NT2/D1 (cell line): ENCODE data around the gene AMN.

Experiments used
- DNase-seq: peaks from one replicate; pipeline ENCODE4 v3.0.0-alpha.2; 2011; ENCODE audit warnings: low read depth, low spot score
- H3K27me3 ChIP-seq: 2 replicates; pipeline ENCODE4 v1.6.0; 2011; ENCODE audit warnings: mild to moderate bottlenecking; ENCODE audit not compliant: insufficient read length, insufficient read depth
- H3K36me3 ChIP-seq: 2 replicates; pipeline ENCODE4 v1.6.1; 2011; ENCODE audit warnings: mild to moderate bottlenecking, low read length, mixed read lengths; ENCODE audit not compliant: insufficient read depth, insufficient read length
- H3K4me1 ChIP-seq: 2 replicates; pipeline ENCODE4 v1.5.1; 2011; ENCODE audit not compliant: insufficient read depth, insufficient read length
- H3K4me3 ChIP-seq: 2 replicates; pipeline ENCODE4 v1.5.1; 2011; ENCODE audit warnings: low read depth; ENCODE audit not compliant: insufficient read length
- H3K9ac ChIP-seq: 2 replicates; pipeline ENCODE4 v1.6.0; 2011; ENCODE audit warnings: low read depth; ENCODE audit not compliant: insufficient read length
- H3K9me3 ChIP-seq: 2 replicates; pipeline ENCODE4 v1.5.1; 2011; ENCODE audit warnings: mild to moderate bottlenecking, low read length; ENCODE audit not compliant: insufficient read depth
- SUZ12 ChIP-seq: IDR thresholded peaks from 2 replicates; pipeline ENCODE4 v1.6.1; 2011; ENCODE audit not compliant: insufficient read length, insufficient read depth; ENCODE audit errors: extremely low read depth
- YY1 ChIP-seq: IDR thresholded peaks from 2 replicates; pipeline ENCODE4 v1.6.1; 2011; ENCODE audit not compliant: insufficient read length, insufficient read depth
- ZNF274 ChIP-seq: IDR thresholded peaks from 2 replicates; pipeline ENCODE4 v1.6.1; 2011; ENCODE audit warnings: mild to moderate bottlenecking, low read depth, low read length

Gene AMN

GRCh38 chr14:102968306-102968705 is 45.8 kb downstream of the AMN start:
- peaks cover 85% of the 10 kb centered on the region for H3K36me3 ChIP-seq
- TF ChIP-seq SUZ12 (no peak), YY1 (no peak), ZNF274 (no peak)
- no peaks in the 10 kb centered on the region for H3K9me3 ChIP-seq
- DNase-seq = no peak
- H3K4me1 ChIP-seq = no peaks in the 10 kb centered on the region
- no peak overlapping the region for H3K4me3 ChIP-seq
- H3K27me3 ChIP-seq = no peaks in the 10 kb centered on the region
- H3K9ac ChIP-seq = no peak overlapping the region

- Histone ChIP-seq H3K36me3 (peaks cover 85% of the 10 kb centered on the region), H3K9ac (no peak overlapping the region), H3K27me3 (no peaks in the 10 kb centered on the region), H3K9me3 (no peaks in the 10 kb centered on the region), H3K4me1 (no peaks in the 10 kb centered on the region), H3K4me3 (no peak overlapping the region)
- DNase-seq = no peak
- no peak for TF ChIP-seq YY1
- no peak for TF ChIP-seq SUZ12
- no peak for TF ChIP-seq ZNF274
Measured at GRCh38 chr14:102969060-102969791, 46.8 kb downstream of the AMN start.

- H3K9ac ChIP-seq = no peak overlapping the region
- no peak for DNase-seq
- H3K36me3 ChIP-seq = peaks cover 82% of the 10 kb centered on the region
- H3K27me3 ChIP-seq = no peaks in the 10 kb centered on the region
- no peak for TF ChIP-seq YY1
- TF ChIP-seq ZNF274 = no peak
- no peak for TF ChIP-seq SUZ12
- no peaks in the 10 kb centered on the region for H3K9me3 ChIP-seq
- H3K4me1 ChIP-seq = no peaks in the 10 kb centered on the region
- H3K4me3 ChIP-seq = no peak overlapping the region
Measured at GRCh38 chr14:102969901-102970300, 47.4 kb downstream of the AMN start.

- no peak for DNase-seq
- no peak for TF ChIP-seq SUZ12
- no peak for TF ChIP-seq YY1
- TF ChIP-seq ZNF274 = no peak
- H3K9me3 ChIP-seq = no peaks in the 10 kb centered on the region
- no peak overlapping the region for H3K4me3 ChIP-seq
- H3K27me3 ChIP-seq = no peaks in the 10 kb centered on the region
- peaks cover 80% of the 10 kb centered on the region for H3K36me3 ChIP-seq
- H3K9ac ChIP-seq = no peak overlapping the region
- H3K4me1 ChIP-seq = no peaks in the 10 kb centered on the region
Measured at GRCh38 chr14:102970496-102970895, 48.0 kb downstream of the AMN start.

- H3K9me3 ChIP-seq = no peaks in the 10 kb centered on the region
- H3K4me1 ChIP-seq = no peaks in the 10 kb centered on the region
- H3K36me3 ChIP-seq = peaks cover 80% of the 10 kb centered on the region
- DNase-seq = no peak
- H3K27me3 ChIP-seq = no peaks in the 10 kb centered on the region
- TF ChIP-seq ZNF274 (no peak), SUZ12 (no peak)
- no peak overlapping the region for H3K4me3 ChIP-seq
- H3K9ac ChIP-seq = no peak overlapping the region
Measured at GRCh38 chr14:102971314-102971713, 48.9 kb downstream of the AMN start.

GRCh38 chr14:102971836-102972606 is 49.6 kb downstream of the AMN start:
- H3K4me3 ChIP-seq = no peak overlapping the region
- no peak overlapping the region for H3K9ac ChIP-seq
- peaks cover 79% of the 10 kb centered on the region for H3K36me3 ChIP-seq
- TF ChIP-seq ZNF274 (no peak), YY1 (no peak), SUZ12 (no peak)
- no peaks in the 10 kb centered on the region for H3K9me3 ChIP-seq
- no peaks in the 10 kb centered on the region for H3K27me3 ChIP-seq
- H3K4me1 ChIP-seq = no peaks in the 10 kb centered on the region
- no peak for DNase-seq

GRCh38 chr14:102973706-102974285 is 51.3 kb downstream of the AMN start:
- Histone ChIP-seq H3K4me1 (no peaks in the 10 kb centered on the region), H3K9me3 (no peaks in the 10 kb centered on the region), H3K4me3 (no peak overlapping the region), H3K9ac (no peak overlapping the region), H3K36me3 (peaks cover 82% of the 10 kb centered on the region), H3K27me3 (no peaks in the 10 kb centered on the region)
- DNase-seq = no peak
- no peak for TF ChIP-seq ZNF274
- TF ChIP-seq YY1 = no peak
